Measurements from ENCODE around the gene GATA3. TPM values are rescaled to one million over a fixed set of nuclear protein-coding genes. Genes with fewer than 3 reads are reported as not detected.

GATA3 gene
- total RNA-seq, 1 donor from 2014 or later = not detected

DNA sequence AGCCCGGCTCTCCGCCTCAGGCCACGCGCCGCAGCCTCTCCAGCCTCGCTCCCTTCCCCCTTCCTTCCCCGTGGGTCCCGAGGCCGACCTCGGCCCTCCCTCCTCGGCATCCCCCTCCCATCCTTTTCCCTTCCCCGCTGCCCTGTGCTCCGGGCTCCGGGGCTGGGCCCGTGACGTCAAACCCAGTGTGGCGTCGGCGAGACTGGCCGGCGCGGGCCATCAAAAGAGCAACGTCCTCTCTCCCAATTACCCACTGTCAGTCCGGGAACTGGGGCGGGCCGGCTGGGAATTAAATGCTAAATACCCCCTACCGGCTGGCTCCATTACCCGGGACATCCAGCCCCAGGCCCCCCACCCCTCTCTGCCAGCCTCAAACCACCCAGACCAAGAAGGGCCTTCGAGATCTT, 2.6 kb upstream of the GATA3 start:
- DNase-seq (ENCODE audit: low spot score in 2 of 2) = no peak
- Histone ChIP-seq H3K4me3 (peak overlapping the region in 1 of 2 donors; percentile 63), H3K27ac (no peak overlapping the region)

DNA sequence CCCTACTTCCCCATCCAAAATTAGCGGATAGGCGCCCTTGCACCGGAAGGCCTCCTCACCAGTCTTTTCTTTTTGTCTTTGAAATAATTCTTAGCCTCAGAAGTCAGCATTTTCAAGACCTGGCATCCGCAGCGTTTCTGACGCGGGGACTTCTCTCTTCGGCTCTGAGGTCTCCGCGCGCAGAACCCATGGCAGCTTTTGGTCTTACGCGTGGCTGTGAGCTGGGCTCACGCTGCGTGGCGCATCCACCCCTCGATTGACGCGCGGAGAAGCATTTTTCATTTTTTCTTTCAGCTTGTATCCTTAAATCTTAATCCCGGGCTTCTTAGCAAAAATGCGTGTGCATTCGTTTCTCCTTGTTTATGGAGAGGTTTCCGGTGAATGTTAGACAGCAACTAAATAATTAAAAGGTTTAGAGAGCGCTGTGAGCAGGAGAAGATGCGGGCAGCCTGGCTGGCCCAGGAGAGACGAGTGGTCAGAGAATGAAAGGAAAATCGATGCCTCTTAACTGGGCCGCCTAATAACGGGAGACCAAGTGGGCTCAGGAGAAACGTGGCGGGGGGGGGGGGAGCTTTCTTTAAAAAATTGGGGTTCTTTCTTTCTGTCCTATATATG, 2.0 kb upstream of the GATA3 start:
- peaks cover 25 to 31% of the 10 kb centered on the region in 2 donors for H3K4me1 ChIP-seq
- H3K27me3 ChIP-seq = peaks cover 68% of the 10 kb centered on the region
- TF ChIP-seq, protein P1, sequence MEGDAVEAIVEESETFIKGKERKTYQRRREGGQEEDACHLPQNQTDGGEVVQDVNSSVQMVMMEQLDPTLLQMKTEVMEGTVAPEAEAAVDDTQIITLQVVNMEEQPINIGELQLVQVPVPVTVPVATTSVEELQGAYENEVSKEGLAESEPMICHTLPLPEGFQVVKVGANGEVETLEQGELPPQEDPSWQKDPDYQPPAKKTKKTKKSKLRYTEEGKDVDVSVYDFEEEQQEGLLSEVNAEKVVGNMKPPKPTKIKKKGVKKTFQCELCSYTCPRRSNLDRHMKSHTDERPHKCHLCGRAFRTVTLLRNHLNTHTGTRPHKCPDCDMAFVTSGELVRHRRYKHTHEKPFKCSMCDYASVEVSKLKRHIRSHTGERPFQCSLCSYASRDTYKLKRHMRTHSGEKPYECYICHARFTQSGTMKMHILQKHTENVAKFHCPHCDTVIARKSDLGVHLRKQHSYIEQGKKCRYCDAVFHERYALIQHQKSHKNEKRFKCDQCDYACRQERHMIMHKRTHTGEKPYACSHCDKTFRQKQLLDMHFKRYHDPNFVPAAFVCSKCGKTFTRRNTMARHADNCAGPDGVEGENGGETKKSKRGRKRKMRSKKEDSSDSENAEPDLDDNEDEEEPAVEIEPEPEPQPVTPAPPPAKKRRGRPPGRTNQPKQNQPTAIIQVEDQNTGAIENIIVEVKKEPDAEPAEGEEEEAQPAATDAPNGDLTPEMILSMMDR (IDR thresholded peaks at IDR 0.05) = no peak
- intact Hi-C loops (cut with DNase I) = no loop called here
- H3K4me3 ChIP-seq = peak overlapping the region in 1 of 2 donors; percentile 18
- no peaks in the 10 kb centered on the region for H3K36me3 ChIP-seq
- no peak for DNase-seq (ENCODE audit: low spot score in 2 of 2)
- H3K9me3 ChIP-seq = no peaks in the 10 kb centered on the region
- H3K27ac ChIP-seq = no peak overlapping the region

More for the DNA sequence above, 2.6 kb upstream of the GATA3 start:
- peaks cover 25 to 31% of the 10 kb centered on the region in 2 donors for H3K4me1 ChIP-seq
- H3K27me3 ChIP-seq = peaks cover 73% of the 10 kb centered on the region
- no peaks in the 10 kb centered on the region for H3K9me3 ChIP-seq
- no peaks in the 10 kb centered on the region for H3K36me3 ChIP-seq
- intact Hi-C loops (cut with DNase I) = loop anchor here (2.0 kb wide), 1 partner anchor 17 kb away; no protein-coding TSS in a partner anchor
- TF ChIP-seq, protein P1 (IDR thresholded peaks at IDR 0.05) = no peak

DNA sequence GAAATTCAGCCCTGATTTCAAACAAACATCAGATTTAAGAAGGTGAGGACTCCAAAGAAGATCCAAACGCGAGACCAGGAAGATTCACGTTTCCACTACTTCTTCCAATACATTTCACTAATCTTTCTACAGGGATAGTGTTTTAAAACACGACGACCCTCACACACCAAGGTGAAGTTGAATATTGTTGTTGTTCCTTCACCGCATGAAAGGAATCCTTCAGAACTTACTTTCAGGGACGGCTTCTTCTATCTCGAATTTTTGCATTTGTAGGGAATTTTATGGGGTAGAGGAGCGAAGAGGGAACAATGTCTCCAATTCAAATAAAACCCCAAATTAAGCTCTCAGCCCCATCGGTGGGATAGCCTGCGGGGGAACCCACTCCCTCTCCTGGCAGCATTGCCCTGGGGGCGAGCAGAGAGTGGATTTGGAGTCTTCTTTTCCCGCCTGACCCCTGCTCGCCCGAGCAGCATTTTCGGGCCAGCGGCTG, 1.5 kb upstream of the GATA3 start:
- intact Hi-C loops (cut with DNase I) = no loop called here
- no peak for DNase-seq (ENCODE audit: low spot score in 2 of 2)
- no peak overlapping the region for H3K27ac ChIP-seq
- no peaks in the 10 kb centered on the region for H3K36me3 ChIP-seq
- TF ChIP-seq, protein P1 (IDR thresholded peaks at IDR 0.05) = peak in 1 of 3 experiments; percentile 42
- H3K4me3 ChIP-seq = peak overlapping the region; percentile 62 to 66
- peaks cover 63% of the 10 kb centered on the region for H3K27me3 ChIP-seq
- H3K9me3 ChIP-seq = no peaks in the 10 kb centered on the region
- peaks cover 25 to 31% of the 10 kb centered on the region in 2 donors for H3K4me1 ChIP-seq

DNA sequence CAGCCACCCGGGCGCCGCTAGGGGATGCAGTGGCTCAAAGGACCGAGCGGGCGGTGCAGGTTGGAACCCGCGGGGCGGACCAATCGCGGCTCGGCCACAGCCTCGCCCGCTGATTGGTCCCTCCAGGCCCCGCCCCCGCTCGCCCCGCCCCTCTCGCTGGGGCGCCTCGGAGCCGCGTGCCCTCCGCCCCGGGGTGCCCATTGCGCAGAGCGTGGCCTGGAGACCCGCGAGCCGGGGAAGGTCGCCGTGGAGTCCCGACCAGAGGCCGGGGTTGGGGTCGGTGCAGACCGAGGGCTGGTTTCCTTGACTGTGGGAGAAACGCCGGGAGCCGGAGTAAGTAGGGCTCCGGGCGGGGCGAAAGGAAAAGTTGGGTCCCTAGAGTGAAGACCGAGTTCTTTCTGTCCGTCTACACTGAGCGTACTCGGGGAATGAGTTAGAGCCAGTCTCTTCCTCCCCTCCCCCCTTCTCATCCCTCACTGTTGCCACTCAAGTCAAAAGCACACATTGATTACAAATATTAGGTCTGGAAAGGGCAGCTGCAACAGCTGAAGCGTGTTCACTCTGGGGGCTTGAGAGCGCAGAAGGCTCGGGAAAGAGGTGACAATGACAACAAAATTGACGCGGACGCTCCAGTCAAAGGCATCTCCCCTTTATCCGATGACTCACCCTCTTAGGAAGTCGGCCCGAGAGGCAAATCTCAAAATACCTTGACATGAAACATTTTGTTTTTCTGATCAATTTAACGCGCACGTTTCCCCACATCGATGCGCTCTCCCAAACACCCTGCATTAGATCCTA, 843 bp upstream of the GATA3 start:
- Histone ChIP-seq H3K27ac (no peak overlapping the region), H3K36me3 (no peaks in the 10 kb centered on the region), H3K4me3 (peak overlapping the region; percentile 62 to 66), H3K27me3 (peaks cover 58% of the 10 kb centered on the region), H3K9me3 (no peaks in the 10 kb centered on the region), H3K4me1 (peaks cover 25 to 31% of the 10 kb centered on the region in 2 donors)
- TF ChIP-seq, protein P1 (IDR thresholded peaks at IDR 0.05) = peak in 2 of 3 experiments; percentile 39 to 58
- DNase-seq (ENCODE audit: low spot score in 2 of 2) = peak in 1 of 2 donors; percentile 81
- intact Hi-C loops (cut with DNase I) = no loop called here

DNA sequence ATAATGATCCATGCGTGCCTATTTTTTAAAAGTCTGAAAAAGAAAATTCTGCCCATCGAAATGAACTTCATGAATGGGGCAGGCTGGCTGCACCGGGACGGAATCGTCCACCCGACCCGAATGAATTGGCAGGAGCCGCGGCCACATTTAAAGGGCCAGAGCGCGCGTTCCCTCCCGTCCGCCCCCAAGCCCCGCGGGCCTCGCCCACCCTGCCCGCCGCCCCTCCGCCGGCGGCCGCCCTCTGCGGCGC, 319 bp upstream of the GATA3 start:
- Histone ChIP-seq H3K27me3 (peaks cover 54% of the 10 kb centered on the region), H3K36me3 (no peaks in the 10 kb centered on the region), H3K4me3 (peak overlapping the region; percentile 62 to 66), H3K9me3 (no peaks in the 10 kb centered on the region), H3K4me1 (peaks cover 24 to 31% of the 10 kb centered on the region in 2 donors), H3K27ac (no peak overlapping the region)
- TF ChIP-seq, protein P1 (IDR thresholded peaks at IDR 0.05) = no peak
- DNase-seq (ENCODE audit: low spot score in 2 of 2) = no peak
- intact Hi-C loops (cut with DNase I) = no loop called here

All from ascending aorta (tissue), 2 donors.